NCI-H2227 (cell line): ENCODE data around the gene NEURL2.
"Not testable (repeated sequence)": the region's sequence is repeated elsewhere in the genome, so short reads cannot be mapped to it uniquely, and the experiment has no call there.

Source experiments
- DNase-seq: peaks from one replicate; lab custom pipeline; 2025; ENCODE audit not compliant: unreplicated experiment; lab: John Stamatoyannopoulos, UW

The NEURL2 gene

GRCh38 chr20:45901332-45901731, 10.3 kb upstream of the NEURL2 start:
- DNase-seq = not testable (repeated sequence)

GRCh38 chr20:45899046-45899835, 8.2 kb upstream of the NEURL2 start:
- DNase-seq = no peak

GRCh38 chr20:45898285-45898684, 7.3 kb upstream of the NEURL2 start:
- no peak for DNase-seq

- no peak for DNase-seq
Measured at GRCh38 chr20:45897692-45898091, 6.7 kb upstream of the NEURL2 start.

- no peak for DNase-seq
Measured at GRCh38 chr20:45897289-45897688, 6.3 kb upstream of the NEURL2 start.

- DNase-seq = no peak
Measured at GRCh38 chr20:45896641-45897161, 5.7 kb upstream of the NEURL2 start.

- DNase-seq = no peak
Measured at GRCh38 chr20:45894797-45895196, 3.8 kb upstream of the NEURL2 start.

GRCh38 chr20:45893831-45894230, 2.8 kb upstream of the NEURL2 start:
- no peak for DNase-seq

GRCh38 chr20:45892828-45893500, 2.0 kb upstream of the NEURL2 start:
- no peak for DNase-seq

GRCh38 chr20:45892049-45892825, 1.2 kb upstream of the NEURL2 start:
- peak; percentile 9 for DNase-seq

- DNase-seq = peak; percentile 82
Measured at GRCh38 chr20:45890077-45890984, 677 bp downstream of the NEURL2 start.

GRCh38 chr20:45888681-45889080, 2.3 kb downstream of the NEURL2 start:
- no peak for DNase-seq

GRCh38 chr20:45887346-45887715, 3.7 kb downstream of the NEURL2 start, which contains the start of gene SPATA25:
TSS of gene SPATA25 (minus strand) at chr20:45887622. CDS start at chr20:45887590, 32 bp downstream.
- no peak for DNase-seq

- no peak for DNase-seq
Measured at GRCh38 chr20:45886590-45887345, 4.2 kb downstream of the NEURL2 start.

GRCh38 chr20:45883100-45883469, 7.9 kb downstream of the NEURL2 start:
- no peak for DNase-seq

- no peak for DNase-seq
Measured at GRCh38 chr20:45882469-45883099, 8.4 kb downstream of the NEURL2 start.

GRCh38 chr20:45880988-45881788, 9.8 kb downstream of the NEURL2 start, which contains the start of gene ZSWIM1:
TSS of gene ZSWIM1 (plus strand) at chr20:45881227. CDS start at chr20:45882593, 1,366 bp downstream.
- DNase-seq = peak; percentile 100

GRCh38 chr20:45878076-45878761, 12.8 kb downstream of the NEURL2 start:
- DNase-seq = no peak
